GM21576 (cell line): ENCODE data around the gene AMIGO3.
A peak's percentile ranks its signal among the peaks of the same experiment; 100 is the strongest.
"Not testable (repeated sequence)": the region's sequence is repeated elsewhere in the genome, so short reads cannot be mapped to it uniquely, and the experiment has no call there.

Source experiments
- ATAC-seq: cut with Tn5 transposase; IDR thresholded peaks from one replicate; pipeline ENCODE4 v1.9.1; 2021; ENCODE audit warnings: mild to moderate bottlenecking, moderate library complexity; ENCODE audit not compliant: unreplicated experiment

AMIGO3 gene

GRCh38 chr3:49689908-49690624 lies 29.4 kb downstream of the AMIGO3 start:
- not testable (repeated sequence) for ATAC-seq

- peak; percentile 52 for ATAC-seq
Observed at GRCh38 chr3:49689046-49689907, 30.2 kb downstream of the AMIGO3 start, which contains the start of the genes MST1 and RNF123. TSS of gene MST1 (minus strand) at chr3:49689474. CDS start at chr3:49688691, 783 bp downstream. TSS of gene RNF123 (plus strand) at chr3:49689557. CDS start at chr3:49691166, 1,609 bp downstream.

GRCh38 chr3:49688338-49689045 lies 31.0 kb downstream of the AMIGO3 start:
- not testable (repeated sequence) for ATAC-seq

- not testable (repeated sequence) for ATAC-seq
Observed at GRCh38 chr3:49687424-49687795, 32.1 kb downstream of the AMIGO3 start.

- ATAC-seq, result not testable (repeated sequence)
Observed at GRCh38 chr3:49686769-49687423, 32.6 kb downstream of the AMIGO3 start.

- ATAC-seq, result not testable (repeated sequence)
Observed at GRCh38 chr3:49686346-49686745, 33.1 kb downstream of the AMIGO3 start.

GRCh38 chr3:49685846-49686245 lies 33.6 kb downstream of the AMIGO3 start:
- ATAC-seq, result not testable (repeated sequence)

GRCh38 chr3:49685103-49685502 lies 34.4 kb downstream of the AMIGO3 start:
- not testable (repeated sequence) for ATAC-seq

- ATAC-seq, result not testable (repeated sequence)
Observed at GRCh38 chr3:49684453-49684852, 35.0 kb downstream of the AMIGO3 start.

- no peak for ATAC-seq
Observed at GRCh38 chr3:49683162-49683561, 36.3 kb downstream of the AMIGO3 start.

- ATAC-seq, result no peak
Observed at GRCh38 chr3:49681543-49681942, 37.9 kb downstream of the AMIGO3 start.

GRCh38 chr3:49681232-49681522 lies 38.3 kb downstream of the AMIGO3 start:
- ATAC-seq, result no peak

- no peak for ATAC-seq
Observed at GRCh38 chr3:49680493-49681231, 38.8 kb downstream of the AMIGO3 start.

GRCh38 chr3:49675912-49676311 lies 43.6 kb downstream of the AMIGO3 start:
- ATAC-seq, result no peak

- ATAC-seq, result peak; percentile 13
Observed at GRCh38 chr3:49674497-49674983, 44.9 kb downstream of the AMIGO3 start.

- ATAC-seq, result peak; percentile 77
Observed at GRCh38 chr3:49673715-49674496, 45.6 kb downstream of the AMIGO3 start, which contains the start of gene APEH. TSS of gene APEH (plus strand) at chr3:49674351. CDS start at chr3:49674402, 51 bp downstream.

- ATAC-seq, result no peak
Observed at GRCh38 chr3:49673121-49673714, 46.3 kb downstream of the AMIGO3 start.
